HL-60 (cell line): Measurements from ENCODE around the gene RAMACL.

Source experiments
- DNase-seq, 2 experiments: peaks; one replicate each; pipeline ENCODE4 v3.0.0-alpha.2; 2010 to 2020; ENCODE audit warnings: low read depth in 1 of 2, low spot score in 1 of 2
- H3K27ac ChIP-seq: fragments of 250-450 bp; sonication (Bioruptor Pico); replicated peaks from 2 replicates; pipeline ENCODE4 v1.5.1; 2020; ENCODE audit warnings: mild to moderate bottlenecking, moderate library complexity
- H3K27me3 ChIP-seq: fragments of 250-450 bp; sonication (Bioruptor Pico); 2 replicates; pipeline ENCODE4 v1.5.1; 2021; ENCODE audit warnings: mild to moderate bottlenecking, moderate library complexity; ENCODE audit not compliant: insufficient read depth, poor library complexity, severe bottlenecking
- H3K4me3 ChIP-seq: replicated peaks from 2 replicates; pipeline ENCODE4 v1.5.1; 2011; ENCODE audit warnings: mild to moderate bottlenecking, control low read depth, low read length; ENCODE audit not compliant: insufficient read depth
- GABPA ChIP-seq: IDR thresholded peaks from 2 replicates; pipeline ENCODE4 v1.6.1; 2012; ENCODE audit warnings: low read depth
- POLR2AphosphoS5 ChIP-seq: IDR thresholded peaks from 2 replicates; pipeline ENCODE4 v1.6.1; 2012; ENCODE audit warnings: low read depth
- SPI1 ChIP-seq: IDR thresholded peaks from 2 replicates; pipeline ENCODE4 v1.6.1; 2012; ENCODE audit warnings: low read depth, mild to moderate bottlenecking, borderline replicate concordance
- TF ChIP-seq, protein P1 (sequence below): IDR thresholded peaks from 2 replicates; pipeline ENCODE4 v1.6.1; 2012; ENCODE audit warnings: low read depth; ENCODE audit not compliant: insufficient replicate concordance
- TF ChIP-seq, protein P2 (sequence below): IDR thresholded peaks from one replicate; pipeline ENCODE4 v1.5.1; 2011; ENCODE audit warnings: low read length, control low read depth, inconsistent platforms; ENCODE audit not compliant: insufficient read depth

RAMACL gene

DNA sequence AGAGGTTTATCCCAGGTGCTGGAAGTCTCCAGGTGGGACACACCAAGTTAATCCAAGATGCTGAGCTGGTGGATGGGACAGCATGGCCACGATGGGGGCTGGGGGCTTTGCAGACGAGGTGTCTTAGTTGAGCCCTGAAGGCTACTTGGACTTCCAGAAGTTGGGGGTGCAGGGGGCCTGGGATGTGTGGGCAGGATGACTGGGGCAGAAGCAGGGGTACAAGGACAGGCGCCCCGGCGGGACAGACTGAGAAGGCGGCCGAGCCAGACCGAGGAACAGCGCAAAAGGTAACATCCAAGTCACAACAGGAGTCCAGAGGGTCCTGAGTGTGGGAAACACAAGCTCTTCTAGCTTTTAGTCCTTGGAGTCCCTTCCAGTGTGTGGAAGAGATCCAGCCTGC lies 23.8 kb downstream of the RAMACL start:
- Histone ChIP-seq H3K4me3 (no peak overlapping the region), H3K27me3 (no peaks in the 10 kb centered on the region), H3K27ac (no peak overlapping the region)
- TF ChIP-seq POLR2AphosphoS5 (no peak), SPI1 (no peak), GABPA (no peak)
- TF ChIP-seq, protein P1, sequence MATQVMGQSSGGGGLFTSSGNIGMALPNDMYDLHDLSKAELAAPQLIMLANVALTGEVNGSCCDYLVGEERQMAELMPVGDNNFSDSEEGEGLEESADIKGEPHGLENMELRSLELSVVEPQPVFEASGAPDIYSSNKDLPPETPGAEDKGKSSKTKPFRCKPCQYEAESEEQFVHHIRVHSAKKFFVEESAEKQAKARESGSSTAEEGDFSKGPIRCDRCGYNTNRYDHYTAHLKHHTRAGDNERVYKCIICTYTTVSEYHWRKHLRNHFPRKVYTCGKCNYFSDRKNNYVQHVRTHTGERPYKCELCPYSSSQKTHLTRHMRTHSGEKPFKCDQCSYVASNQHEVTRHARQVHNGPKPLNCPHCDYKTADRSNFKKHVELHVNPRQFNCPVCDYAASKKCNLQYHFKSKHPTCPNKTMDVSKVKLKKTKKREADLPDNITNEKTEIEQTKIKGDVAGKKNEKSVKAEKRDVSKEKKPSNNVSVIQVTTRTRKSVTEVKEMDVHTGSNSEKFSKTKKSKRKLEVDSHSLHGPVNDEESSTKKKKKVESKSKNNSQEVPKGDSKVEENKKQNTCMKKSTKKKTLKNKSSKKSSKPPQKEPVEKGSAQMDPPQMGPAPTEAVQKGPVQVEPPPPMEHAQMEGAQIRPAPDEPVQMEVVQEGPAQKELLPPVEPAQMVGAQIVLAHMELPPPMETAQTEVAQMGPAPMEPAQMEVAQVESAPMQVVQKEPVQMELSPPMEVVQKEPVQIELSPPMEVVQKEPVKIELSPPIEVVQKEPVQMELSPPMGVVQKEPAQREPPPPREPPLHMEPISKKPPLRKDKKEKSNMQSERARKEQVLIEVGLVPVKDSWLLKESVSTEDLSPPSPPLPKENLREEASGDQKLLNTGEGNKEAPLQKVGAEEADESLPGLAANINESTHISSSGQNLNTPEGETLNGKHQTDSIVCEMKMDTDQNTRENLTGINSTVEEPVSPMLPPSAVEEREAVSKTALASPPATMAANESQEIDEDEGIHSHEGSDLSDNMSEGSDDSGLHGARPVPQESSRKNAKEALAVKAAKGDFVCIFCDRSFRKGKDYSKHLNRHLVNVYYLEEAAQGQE, result no peak
- TF ChIP-seq, protein P2, sequence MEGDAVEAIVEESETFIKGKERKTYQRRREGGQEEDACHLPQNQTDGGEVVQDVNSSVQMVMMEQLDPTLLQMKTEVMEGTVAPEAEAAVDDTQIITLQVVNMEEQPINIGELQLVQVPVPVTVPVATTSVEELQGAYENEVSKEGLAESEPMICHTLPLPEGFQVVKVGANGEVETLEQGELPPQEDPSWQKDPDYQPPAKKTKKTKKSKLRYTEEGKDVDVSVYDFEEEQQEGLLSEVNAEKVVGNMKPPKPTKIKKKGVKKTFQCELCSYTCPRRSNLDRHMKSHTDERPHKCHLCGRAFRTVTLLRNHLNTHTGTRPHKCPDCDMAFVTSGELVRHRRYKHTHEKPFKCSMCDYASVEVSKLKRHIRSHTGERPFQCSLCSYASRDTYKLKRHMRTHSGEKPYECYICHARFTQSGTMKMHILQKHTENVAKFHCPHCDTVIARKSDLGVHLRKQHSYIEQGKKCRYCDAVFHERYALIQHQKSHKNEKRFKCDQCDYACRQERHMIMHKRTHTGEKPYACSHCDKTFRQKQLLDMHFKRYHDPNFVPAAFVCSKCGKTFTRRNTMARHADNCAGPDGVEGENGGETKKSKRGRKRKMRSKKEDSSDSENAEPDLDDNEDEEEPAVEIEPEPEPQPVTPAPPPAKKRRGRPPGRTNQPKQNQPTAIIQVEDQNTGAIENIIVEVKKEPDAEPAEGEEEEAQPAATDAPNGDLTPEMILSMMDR, result no peak
- DNase-seq, result no peak

DNA sequence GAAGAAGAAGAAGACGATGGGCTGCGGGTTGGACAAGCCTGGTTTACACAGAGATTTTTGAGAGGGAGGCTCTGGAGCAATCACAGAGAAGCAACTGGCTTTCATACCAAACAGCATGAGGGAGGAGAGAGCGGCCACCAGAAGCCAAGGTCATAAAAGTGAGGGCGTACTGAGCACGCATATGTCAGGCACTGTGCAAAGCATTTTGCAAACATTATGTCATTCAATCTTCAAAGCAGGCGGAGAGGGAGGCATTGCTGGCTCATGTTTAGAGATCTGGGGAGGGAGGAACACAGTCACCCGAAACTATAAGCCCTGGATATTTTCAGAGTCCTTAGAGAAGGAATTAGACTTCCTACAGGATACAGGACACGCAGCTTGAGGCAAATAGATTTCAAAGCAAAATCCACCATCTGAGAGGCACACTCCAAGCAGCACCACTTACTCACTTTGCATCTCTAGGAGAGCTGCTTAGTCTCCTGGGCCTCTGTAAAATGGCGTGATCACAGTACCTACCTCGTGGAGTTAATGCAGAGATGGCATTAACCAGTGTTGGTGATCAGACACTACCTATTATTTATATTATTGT lies 24.6 kb downstream of the RAMACL start:
- H3K27ac ChIP-seq, result no peak overlapping the region
- H3K27me3 ChIP-seq, result no peaks in the 10 kb centered on the region
- DNase-seq, result no peak
- TF ChIP-seq, protein P2, result no peak
- TF ChIP-seq SPI1, result no peak
- TF ChIP-seq GABPA, result no peak
- no peak overlapping the region for H3K4me3 ChIP-seq

DNA sequence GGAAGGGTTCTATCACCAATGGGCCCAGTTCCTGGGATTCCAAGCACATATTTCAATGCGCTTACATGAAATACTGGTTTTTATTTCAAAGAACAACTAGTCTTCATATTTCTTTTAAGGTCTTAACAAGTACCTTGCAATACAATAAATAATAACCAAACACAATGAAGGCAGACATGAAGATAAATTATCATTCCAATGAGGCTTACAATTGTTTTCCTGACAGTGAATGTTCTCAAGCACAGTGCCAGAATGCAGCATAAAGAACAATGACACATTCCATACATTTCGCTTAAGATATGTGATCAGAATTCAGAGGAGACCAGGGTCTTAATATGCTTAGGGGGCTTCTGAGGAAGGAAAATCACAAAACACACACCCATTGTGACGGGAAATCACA lies 26.3 kb downstream of the RAMACL start:
- TF ChIP-seq GABPA, result no peak
- TF ChIP-seq, protein P1, result no peak
- TF ChIP-seq SPI1, result no peak
- TF ChIP-seq, protein P2, result no peak
- TF ChIP-seq POLR2AphosphoS5, result no peak
- no peak overlapping the region for H3K4me3 ChIP-seq
- no peak overlapping the region for H3K27ac ChIP-seq
- no peaks in the 10 kb centered on the region for H3K27me3 ChIP-seq
- DNase-seq, result no peak

DNA sequence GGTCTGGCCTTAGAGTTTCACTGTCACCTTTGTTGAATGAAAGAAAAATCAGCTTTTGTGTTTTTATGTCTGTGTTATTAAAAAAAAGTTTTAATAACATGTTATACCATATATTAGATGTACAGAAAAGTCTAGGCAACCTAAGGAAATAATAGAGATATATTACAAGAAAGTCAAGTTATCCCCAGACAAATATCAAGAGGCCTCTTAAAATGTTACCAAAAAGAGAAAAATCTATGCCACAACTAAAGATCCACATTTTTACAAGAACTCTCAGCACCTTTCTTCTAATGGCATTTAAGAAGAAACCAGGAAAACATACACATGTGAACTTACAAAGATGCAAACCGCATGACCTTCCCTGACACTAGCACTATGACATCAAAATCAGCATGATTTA lies 26.8 kb downstream of the RAMACL start:
- no peak for DNase-seq
- Histone ChIP-seq H3K27me3 (no peaks in the 10 kb centered on the region), H3K27ac (no peak overlapping the region), H3K4me3 (no peak overlapping the region)
- TF ChIP-seq POLR2AphosphoS5, result no peak
- TF ChIP-seq, protein P2, result no peak
- TF ChIP-seq SPI1, result no peak
- no peak for TF ChIP-seq GABPA
